H1 (cell line): ENCODE measurements around the gene ADD3. TPM values are rescaled to one million over a fixed set of nuclear protein-coding genes. Genes with fewer than 3 reads are reported as not detected.

Source experiments
- CBX5 ChIP-seq: fragments of 300-800, 300-1000 bp; sonication (generic); IDR thresholded peaks from 2 replicates; pipeline ENCODE4 v1.7.1; 2016; ENCODE audit warnings: antibody characterized with exemption, low read length, low read depth
- CREB1 ChIP-seq: IDR thresholded peaks from 2 replicates; pipeline ENCODE4 v1.6.1; 2012; ENCODE audit warnings: inconsistent platforms
- HDAC6 ChIP-seq: IDR thresholded peaks from one replicate; pipeline ENCODE4 v1.7.1; 2012; ENCODE audit warnings: low read depth, mild to moderate bottlenecking, inconsistent platforms, low read length, moderate library complexity
- TAF7 ChIP-seq: optimal IDR thresholded peaks from 2 replicates; pipeline ENCODE3; 2011; ENCODE audit warnings: low read depth, mild to moderate bottlenecking, inconsistent platforms, low read length, moderate library complexity, borderline replicate concordance
- polyA plus RNA-seq, 7 experiments: library from polyadenylated mRNA; depleted of rRNA in 3 of 7; stranded (reverse) in 5 of 7; unstranded in 2 of 7; fragments of >200 nt in 5 of 7; fragments of 200-250 nt in 2 of 7; gene quantifications; 1 replicate in 5 of 7; 2 replicates in 1 of 7; 4 replicates in 1 of 7; pipeline versions ENCODE4 v1.2.1 to v1.2.3, GENCODE V29; 2011 to 2013; ENCODE audit warnings: missing spikeins in 2 of 7, mixed read lengths in 2 of 7
- total RNA-seq: library from RNA; stranded (reverse); fragmentation: NEBNext Ultra II Directional; extraction: Animal tissue kit (Norgen Biotek cat#: 25700); gene quantifications from 2 replicates; pipeline ENCODE4 v1.2.1, GENCODE V29; 2021

Gene ADD3
- total and polyA plus RNA-seq, 2 of the 8 experiments (the other 6 are each of a cell fraction or from before 2014, with no cell fraction given): 44.7 to 85.6 TPM

GRCh38 chr10:110081911-110082310 is 74.1 kb downstream of the ADD3 start (continued):
- TF ChIP-seq CREB1 (no peak), HDAC6 (no peak), CBX5 (no peak), TAF7 (no peak)
